SJCRH30 (cell line): ENCODE data around the gene E2F1. TPM values are rescaled to one million over a fixed set of nuclear protein-coding genes. Genes with fewer than 3 reads are reported as not detected.
A peak's percentile ranks its signal among the peaks of the same experiment; 100 is the strongest.

ENCODE experiments used
- DNase-seq, 2 experiments: peaks; one replicate each; pipeline ENCODE4 v3.0.0-alpha.2; 2015 to 2020
- H3K27ac ChIP-seq: fragments of 250-450 bp; sonication (Bioruptor Pico); 2 replicates; pipeline ENCODE4 v1.5.1; 2020; ENCODE audit warnings: mild to moderate bottlenecking, moderate library complexity
- H3K27me3 ChIP-seq: fragments of 250-450 bp; sonication (Bioruptor Pico); 2 replicates; pipeline ENCODE4 v1.5.1; 2020; ENCODE audit warnings: mild to moderate bottlenecking, moderate library complexity
- H3K36me3 ChIP-seq: fragments of 250-450 bp; sonication (Bioruptor Pico); 2 replicates; pipeline ENCODE4 v1.5.1; 2020; ENCODE audit warnings: mild to moderate bottlenecking, moderate library complexity
- H3K4me1 ChIP-seq: fragments of 250-450 bp; sonication (Bioruptor Pico); 2 replicates; pipeline ENCODE4 v1.5.1; 2020; ENCODE audit warnings: mild to moderate bottlenecking, moderate library complexity
- H3K4me3 ChIP-seq: fragments of 250-450 bp; sonication (Bioruptor Pico); 2 replicates; pipeline ENCODE4 v1.5.1; 2020; ENCODE audit warnings: mild to moderate bottlenecking, moderate library complexity
- H3K9me3 ChIP-seq: fragments of 250-450 bp; sonication (Bioruptor Pico); replicated peaks from 2 replicates; pipeline ENCODE4 v1.5.1; 2020; ENCODE audit warnings: mild to moderate bottlenecking, moderate library complexity
- total RNA-seq: library from RNA; depleted of rRNA; stranded (reverse); fragments of >200 nt; shearing (Covaris generic); gene quantifications from 2 replicates; pipeline ENCODE4 v1.2.3, GENCODE V29; 2014

E2F1 gene
- total RNA-seq, 1 experiment from 2014 or later, result 112 TPM

- no peak for DNase-seq
- no peak overlapping the region for H3K27ac ChIP-seq
- no peaks in the 10 kb centered on the region for H3K27me3 ChIP-seq
- no peaks in the 10 kb centered on the region for H3K9me3 ChIP-seq
- H3K4me3 ChIP-seq, result no peak overlapping the region
- peaks cover 3% of the 10 kb centered on the region; the same call in 1 of the 2 replicates for H3K4me1 ChIP-seq
- no peaks in the 10 kb centered on the region for H3K36me3 ChIP-seq
These were observed 35.4 kb upstream of the E2F1 start for GRCh38 chr20:33721391-33722140.

GRCh38 chr20:33719989-33720709 is 34.0 kb upstream of the E2F1 start, which contains the start of gene PXMP4:
Gene PXMP4 (minus strand): TSS chr20:33720310. CDS start chr20:33720207, 103 bp downstream.
- Histone ChIP-seq H3K36me3 (no peaks in the 10 kb centered on the region), H3K4me1 (peaks cover 3% of the 10 kb centered on the region; the same call in 1 of the 2 replicates), H3K27ac (peak within 1 kb of the TSS; percentile 20; the same call in 1 of the 2 replicates), H3K27me3 (no peaks in the 10 kb centered on the region), H3K9me3 (no peaks in the 10 kb centered on the region), H3K4me3 (peak within 1 kb of the TSS; percentile 68)
- DNase-seq, result peak; percentile 98 to 100

GRCh38 chr20:33719277-33719988 is 33.2 kb upstream of the E2F1 start:
- H3K4me1 ChIP-seq, result peaks cover 3% of the 10 kb centered on the region; the same call in 1 of the 2 replicates
- peak overlapping the region; percentile 20; the same call in 1 of the 2 replicates for H3K27ac ChIP-seq
- no peaks in the 10 kb centered on the region for H3K9me3 ChIP-seq
- H3K36me3 ChIP-seq, result no peaks in the 10 kb centered on the region
- H3K4me3 ChIP-seq, result peak overlapping the region; percentile 68
- no peak for DNase-seq
- no peaks in the 10 kb centered on the region for H3K27me3 ChIP-seq

GRCh38 chr20:33716498-33716897 is 30.3 kb upstream of the E2F1 start:
- Histone ChIP-seq H3K4me3 (no peak overlapping the region), H3K4me1 (peaks cover 3% of the 10 kb centered on the region; the same call in 1 of the 2 replicates), H3K27ac (no peak overlapping the region), H3K27me3 (no peaks in the 10 kb centered on the region), H3K36me3 (no peaks in the 10 kb centered on the region), H3K9me3 (no peaks in the 10 kb centered on the region)
- no peak for DNase-seq

GRCh38 chr20:33713865-33714367 is 27.7 kb upstream of the E2F1 start:
- H3K36me3 ChIP-seq, result no peaks in the 10 kb centered on the region
- H3K27me3 ChIP-seq, result no peaks in the 10 kb centered on the region
- H3K9me3 ChIP-seq, result no peaks in the 10 kb centered on the region
- no peak overlapping the region for H3K4me3 ChIP-seq
- DNase-seq, result no peak
- no peak overlapping the region for H3K27ac ChIP-seq
- H3K4me1 ChIP-seq, result no peaks in the 10 kb centered on the region

- H3K27ac ChIP-seq, result no peak overlapping the region
- no peak overlapping the region for H3K4me3 ChIP-seq
- H3K9me3 ChIP-seq, result no peaks in the 10 kb centered on the region
- no peak for DNase-seq
- peaks cover 3% of the 10 kb centered on the region; the same call in 1 of the 2 replicates for H3K36me3 ChIP-seq
- H3K27me3 ChIP-seq, result no peaks in the 10 kb centered on the region
- H3K4me1 ChIP-seq, result no peaks in the 10 kb centered on the region
These were observed 25.2 kb upstream of the E2F1 start for GRCh38 chr20:33711446-33711738.

- Histone ChIP-seq H3K27me3 (no peaks in the 10 kb centered on the region), H3K27ac (no peak overlapping the region), H3K4me3 (no peak overlapping the region), H3K36me3 (peaks cover 3% of the 10 kb centered on the region; the same call in 1 of the 2 replicates), H3K9me3 (no peaks in the 10 kb centered on the region), H3K4me1 (no peaks in the 10 kb centered on the region)
- no peak for DNase-seq
These were observed 24.7 kb upstream of the E2F1 start for GRCh38 chr20:33710681-33711445.

GRCh38 chr20:33709905-33710541 is 23.8 kb upstream of the E2F1 start:
- Histone ChIP-seq H3K27ac (no peak overlapping the region), H3K4me3 (no peak overlapping the region)
- DNase-seq, result no peak

GRCh38 chr20:33709398-33709797 is 23.2 kb upstream of the E2F1 start:
- Histone ChIP-seq H3K27me3 (no peaks in the 10 kb centered on the region), H3K4me1 (no peaks in the 10 kb centered on the region), H3K27ac (no peak overlapping the region), H3K4me3 (no peak overlapping the region), H3K9me3 (no peaks in the 10 kb centered on the region), H3K36me3 (peaks cover 3% of the 10 kb centered on the region; the same call in 1 of the 2 replicates)
- DNase-seq, result no peak

More at GRCh38 chr20:33709905-33710541, 23.8 kb upstream of the E2F1 start:
- peaks cover 3% of the 10 kb centered on the region; the same call in 1 of the 2 replicates for H3K36me3 ChIP-seq
- H3K9me3 ChIP-seq, result no peaks in the 10 kb centered on the region
- H3K4me1 ChIP-seq, result no peaks in the 10 kb centered on the region
- H3K27me3 ChIP-seq, result no peaks in the 10 kb centered on the region

GRCh38 chr20:33707668-33708067 is 21.5 kb upstream of the E2F1 start:
- Histone ChIP-seq H3K36me3 (peaks cover 3% of the 10 kb centered on the region; the same call in 1 of the 2 replicates), H3K4me1 (no peaks in the 10 kb centered on the region), H3K4me3 (no peak overlapping the region), H3K9me3 (no peaks in the 10 kb centered on the region), H3K27me3 (no peaks in the 10 kb centered on the region), H3K27ac (no peak overlapping the region)
- no peak for DNase-seq

GRCh38 chr20:33704197-33704924 is 18.2 kb upstream of the E2F1 start:
- DNase-seq, result no peak
- H3K4me3 ChIP-seq, result no peak overlapping the region
- H3K27ac ChIP-seq, result no peak overlapping the region
- H3K27me3 ChIP-seq, result no peaks in the 10 kb centered on the region
- H3K4me1 ChIP-seq, result no peaks in the 10 kb centered on the region
- H3K9me3 ChIP-seq, result no peaks in the 10 kb centered on the region
- peaks cover 3% of the 10 kb centered on the region; the same call in 1 of the 2 replicates for H3K36me3 ChIP-seq

GRCh38 chr20:33703498-33704137 is 17.4 kb upstream of the E2F1 start:
- Histone ChIP-seq H3K36me3 (peaks cover 3% of the 10 kb centered on the region; the same call in 1 of the 2 replicates), H3K27ac (no peak overlapping the region), H3K4me1 (no peaks in the 10 kb centered on the region), H3K9me3 (no peaks in the 10 kb centered on the region), H3K4me3 (no peak overlapping the region), H3K27me3 (no peaks in the 10 kb centered on the region)
- no peak for DNase-seq

- Histone ChIP-seq H3K4me3 (no peak overlapping the region), H3K36me3 (peaks cover 3% of the 10 kb centered on the region; the same call in 1 of the 2 replicates), H3K9me3 (no peaks in the 10 kb centered on the region; the same call in 1 of the 2 replicates), H3K27ac (no peak overlapping the region), H3K4me1 (no peaks in the 10 kb centered on the region), H3K27me3 (no peaks in the 10 kb centered on the region)
- DNase-seq, result no peak
These were observed 16.7 kb upstream of the E2F1 start for GRCh38 chr20:33702861-33703260.
